A549 (cell line): ENCODE data around the gene HSPBP1. TPM values are rescaled to one million over a fixed set of nuclear protein-coding genes. Genes with fewer than 3 reads are reported as not detected.

Source experiments
- ATAC-seq, 2 experiments: fragments of 200-7000 bp in 1 of 2; fragments of >200 bp in 1 of 2; cut with Nextera tagmentation in 1 of 2; cut with Tn5 transposase in 1 of 2; 3 replicates each; pipeline versions ENCODE4 v1.8.0 to v1.9.1; 2018 to 2020; ENCODE audit warnings: mild to moderate bottlenecking in 1 of 2, moderate library complexity in 1 of 2
- CTCF ChIA-PET: fragments of 300-600 bp; sonication (Branson Sonifier 250); formaldehyde crosslinking; extraction: SDS; loops from one replicate; lab custom pipeline; 2021; ENCODE audit warnings: antibody characterized with exemption, inconsistent platforms; lab: Yijun Ruan, JAX
- POLR2A ChIA-PET: fragments of 350-600 bp; formaldehyde crosslinking; extraction: SDS; loops from one replicate; lab custom pipeline; 2021; ENCODE audit warnings: antibody characterized with exemption, inconsistent platforms; lab: Yijun Ruan, JAX
- DNase-seq, 2 experiments: peaks; one replicate each; pipeline versions ENCODE4 v3.0.0 to v3.0.0-alpha.2; 2011 to 2016; ENCODE audit warnings: low read depth in 1 of 2, low spot score in 1 of 2
- FAIRE-seq: peaks from 2 replicates; lab custom pipeline; 2011; peaks lifted over from hg19 to GRCh38; lab: Jason Lieb, UNC
- H3K27ac ChIP-seq, 2 experiments: fragments of >200 bp; sonication (Bioruptor Twin); formaldehyde crosslinking; 3 replicates each; pipeline ENCODE4 v1.5.1; 2016 to 2017
- H3K4me1 ChIP-seq: fragments of >200 bp; sonication (Bioruptor Twin); formaldehyde crosslinking; 3 replicates; pipeline ENCODE4 v1.6.1; 2016
- H3K4me2 ChIP-seq: fragments of >200 bp; sonication (Bioruptor Twin); formaldehyde crosslinking; 3 replicates; pipeline ENCODE4 v1.6.1; 2016
- H3K4me3 ChIP-seq: fragments of >200 bp; sonication (Bioruptor Twin); formaldehyde crosslinking; 3 replicates; pipeline ENCODE4 v1.5.1; 2016
- H3K9me3 ChIP-seq: fragments of >200 bp; sonication (Bioruptor Twin); formaldehyde crosslinking; 3 replicates; pipeline ENCODE4 v1.6.1; 2016
- CHD4 ChIP-seq: fragments of 200-600 bp; sonication (generic); IDR thresholded peaks from 2 replicates; pipeline ENCODE4 v1.6.1; 2016; ENCODE audit warnings: antibody characterized with exemption, mild to moderate bottlenecking, borderline replicate concordance
- CTCF ChIP-seq: fragments of >200 bp; sonication (Bioruptor Twin); formaldehyde crosslinking; IDR thresholded peaks from 3 replicates; pipeline ENCODE4 v1.5.1; 2016
- EP300 ChIP-seq, 2 experiments: fragments of >200 bp; sonication (Bioruptor Twin); formaldehyde crosslinking; IDR thresholded peaks; 2 replicates in 1 of 2; 3 replicates in 1 of 2; pipeline ENCODE4 v1.6.1; 2016 to 2017
- FOXS1 ChIP-seq: fragments of 250-450 bp; sonication (Bioruptor Pico); IDR thresholded peaks from 2 replicates; pipeline ENCODE4 v1.5.0; 2020; ENCODE audit warnings: mild to moderate bottlenecking, moderate library complexity
- GATA3 ChIP-seq: IDR thresholded peaks from 2 replicates; pipeline ENCODE4 v1.6.1; 2012; ENCODE audit warnings: borderline replicate concordance
- JUN ChIP-seq, 2 experiments: fragments of >200 bp; sonication (Bioruptor Twin); formaldehyde crosslinking; IDR thresholded peaks; 2 replicates in 1 of 2; 3 replicates in 1 of 2; pipeline ENCODE4 v1.6.1; 2016 to 2017
- MAFK ChIP-seq: fragments of 450-650 bp; IDR thresholded peaks from 2 replicates; pipeline ENCODE4 v1.6.1; 2014; ENCODE audit not compliant: partially characterized antibody
- MAZ ChIP-seq: fragments of 150-350 bp; IDR thresholded peaks from 2 replicates; pipeline ENCODE4 v1.6.1; 2014; ENCODE audit warnings: antibody characterized with exemption, low read depth, low read length, borderline replicate concordance
- NR3C1 ChIP-seq: fragments of >200 bp; sonication (Bioruptor Twin); formaldehyde crosslinking; IDR thresholded peaks from 3 replicates; pipeline ENCODE4 v1.6.1; 2017
- PHF8 ChIP-seq: fragments of 200-600 bp; sonication (generic); IDR thresholded peaks from 2 replicates; pipeline ENCODE4 v1.6.1; 2016; ENCODE audit warnings: low read depth, mild to moderate bottlenecking, antibody characterized with exemption, moderate library complexity, borderline replicate concordance
- RAD21 ChIP-seq, 2 experiments: fragments of >200 bp in 1 of 2; sonication (Bioruptor Twin) in 1 of 2; formaldehyde crosslinking in 1 of 2; IDR thresholded peaks in 1 of 2; conservative IDR thresholded peaks in 1 of 2; 2 replicates in 1 of 2; 3 replicates in 1 of 2; pipeline ENCODE4 v1.6.1; 2012 to 2018; ENCODE audit warnings: inconsistent platforms in 1 of 2
- RCOR1 ChIP-seq: fragments of 150-350 bp; IDR thresholded peaks from 2 replicates; pipeline ENCODE4 v1.6.1; 2014; ENCODE audit warnings: antibody characterized with exemption, low read length, low read depth
- RNF2 ChIP-seq: fragments of 200-600 bp; sonication (generic); IDR thresholded peaks from 2 replicates; pipeline ENCODE4 v1.6.1; 2016; ENCODE audit warnings: low read depth, mild to moderate bottlenecking, antibody characterized with exemption, moderate library complexity, borderline replicate concordance
- SMC3 ChIP-seq: fragments of >200 bp; sonication (Bioruptor Twin); formaldehyde crosslinking; IDR thresholded peaks from 3 replicates; pipeline ENCODE4 v1.6.1; 2018; ENCODE audit warnings: inconsistent platforms
- ZC3H11A ChIP-seq: fragments of 450-650 bp; IDR thresholded peaks from 2 replicates; pipeline ENCODE4 v1.6.1; 2014; ENCODE audit warnings: antibody characterized with exemption, mild to moderate bottlenecking
- ZFP36 ChIP-seq: fragments of 450-650 bp; IDR thresholded peaks from 2 replicates; pipeline ENCODE4 v1.6.1; 2014; ENCODE audit warnings: borderline replicate concordance; ENCODE audit not compliant: partially characterized antibody
- ZNF302 ChIP-seq: fragments of 250-450 bp; sonication (Bioruptor Pico); IDR thresholded peaks from 2 replicates; pipeline ENCODE4 v1.9.0; 2021; ENCODE audit warnings: inconsistent platforms, mild to moderate bottlenecking, moderate library complexity
- WGBS: methylation state at CpG from one replicate; pipeline ENCODE4 v1.1.6; 2017; ENCODE audit errors: missing lambda C conversion rate; 5-methylcytosine and 5-hydroxymethylcytosine counted together
- polyA plus RNA-seq, 4 experiments: library from polyadenylated mRNA; depleted of rRNA in 3 of 4; stranded (reverse); fragments of >200 nt; fragmentation: RNase III in 1 of 4; extraction: RNeasy Plus Mini Kit Qiagen cat#74134 plus additional on column Dnase treatment in 1 of 4; gene quantifications; 2 replicates in 3 of 4; 3 replicates in 1 of 4; pipeline ENCODE4 v1.2.3, GENCODE V29; 2011 to 2017
- small RNA-seq, 6 experiments: library from RNA; depleted of rRNA; stranded (forward); fragments of <200 nt; gene quantifications; one replicate each; pipeline ENCODE3, GENCODE V24; 2012
- TF ChIP-seq, protein P1 (sequence below): fragments of 150-350 bp; IDR thresholded peaks from 2 replicates; pipeline ENCODE4 v1.6.1; 2014; ENCODE audit warnings: low read depth, mild to moderate bottlenecking, low read length

Gene HSPBP1
- polyA plus RNA-seq, 2 of the 4 experiments (the other 2 are of a cell fraction) = 52.1 to 121 TPM

DNA sequence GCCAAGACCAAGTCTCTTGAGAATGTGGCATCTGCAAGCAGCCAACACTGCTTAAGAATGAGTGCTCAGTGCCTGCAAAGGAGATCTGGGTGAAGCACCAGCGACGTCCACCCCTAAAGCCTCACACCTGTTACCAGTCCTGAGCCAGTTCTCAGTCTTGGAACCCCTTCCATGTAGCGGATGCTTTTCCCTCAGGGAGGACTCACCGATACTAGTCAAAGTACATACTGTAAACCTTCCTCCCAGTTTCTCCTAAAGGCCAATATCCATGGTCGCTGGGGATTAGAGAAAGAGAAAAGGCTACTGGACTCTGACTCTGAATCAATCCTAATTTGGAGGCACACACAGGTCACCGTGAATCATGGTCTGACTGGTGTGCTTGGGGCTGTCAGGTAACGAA lies 66.4 kb downstream of the HSPBP1 start:
- WGBS = 83% methylated on average over 7 of the region's 7 CpGs
- no peaks in the 10 kb centered on the region for H3K9me3 ChIP-seq
- no peak overlapping the region for H3K27ac ChIP-seq
- H3K4me2 ChIP-seq = no peak overlapping the region
- ChIA-PET POLR2A (interaction anchor here (1.2 kb wide), 1 partner anchor 46 kb away, joined by 3 read pairs; the partner anchor contains the start of gene PPP6R1), CTCF (interaction anchor here (0.8 to 1.5 kb wide), 3 partner anchors 46 to 88 kb away, joined by 3 to 6 read pairs (median 3); partner anchors contain the start of gene PPP6R1)
- no peak overlapping the region for H3K4me3 ChIP-seq
- FAIRE-seq (no peak), DNase-seq (no peak), ATAC-seq (no peak)
- H3K4me1 ChIP-seq = peaks cover 39% of the 10 kb centered on the region
- TF ChIP-seq NR3C1 = no peak
- TF ChIP-seq PHF8 = no peak
- no peak for TF ChIP-seq RNF2

- DNase-seq = peak; percentile 73 to 81
- H3K4me3 ChIP-seq = no peak overlapping the region
- WGBS = 48% methylated on average over 3 of the region's 3 CpGs
- TF ChIP-seq EP300 (IDR thresholded peaks at IDR 0.05) (no peak), MAZ (no peak), ZFP36 (no peak), SMC3 (peak; percentile 53; the same call in 2 of the 3 replicates), ZC3H11A (no peak), MAFK (no peak), CTCF (peak; percentile 36; the same call in 2 of the 3 replicates), RAD21 (conservative IDR thresholded peaks at IDR 0.05 in 1 of 2, IDR thresholded peaks at IDR 0.05 in 1 of 2) (peak; percentile 61 to 83), ZNF302 (CRISPR knock-in tag) (no peak), FOXS1 (no peak), RCOR1 (no peak), JUN (IDR thresholded peaks at IDR 0.05) (no peak), CHD4 (no peak), GATA3 (peak; percentile 43; the same call in 1 of the 2 replicates)
- TF ChIP-seq, protein P1, sequence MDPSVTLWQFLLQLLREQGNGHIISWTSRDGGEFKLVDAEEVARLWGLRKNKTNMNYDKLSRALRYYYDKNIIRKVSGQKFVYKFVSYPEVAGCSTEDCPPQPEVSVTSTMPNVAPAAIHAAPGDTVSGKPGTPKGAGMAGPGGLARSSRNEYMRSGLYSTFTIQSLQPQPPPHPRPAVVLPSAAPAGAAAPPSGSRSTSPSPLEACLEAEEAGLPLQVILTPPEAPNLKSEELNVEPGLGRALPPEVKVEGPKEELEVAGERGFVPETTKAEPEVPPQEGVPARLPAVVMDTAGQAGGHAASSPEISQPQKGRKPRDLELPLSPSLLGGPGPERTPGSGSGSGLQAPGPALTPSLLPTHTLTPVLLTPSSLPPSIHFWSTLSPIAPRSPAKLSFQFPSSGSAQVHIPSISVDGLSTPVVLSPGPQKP = no peak
- no peak overlapping the region for H3K27ac ChIP-seq
- H3K9me3 ChIP-seq = no peaks in the 10 kb centered on the region
- peak in 1 of 2 experiments; percentile 17; a peak in 3 of 6 replicates for ATAC-seq
- H3K4me2 ChIP-seq = no peak overlapping the region
- FAIRE-seq = no peak
- peaks cover 39% of the 10 kb centered on the region for H3K4me1 ChIP-seq
- POLR2A ChIA-PET = no interaction called here
- CTCF ChIA-PET = interaction anchor here (0.9 to 1.5 kb wide), 6 partner anchors 8 to 89 kb away, joined by 3 to 6 read pairs (median 3); no protein-coding TSS in a partner anchor
These were observed 67.5 kb downstream of the HSPBP1 start for GRCh38 chr19:55212447-55212846.

Small RNA genes lying within 50 kb of the gene (small RNA-seq; reads per million reads assigned to genes)
- gene MIR6802 = 0 reads per million in 6 experiments
- gene MIR6803 = 0 to 0.04 (median 0) reads per million in 6 experiments
- 0 reads per million in 6 experiments for gene MIR6804

Other genes starting within 250 kb of the HSPBP1 start
- gene GP6, start 241.8 kb downstream of the HSPBP1 start, polyA plus RNA-seq (2011; rRNA removed) = 0.08 and 0.17 TPM in 2 replicates
- gene GP6, start 241.8 kb downstream of the HSPBP1 start, polyA plus RNA-seq (2017; fragmentation: RNase III; extraction: RNeasy Plus Mini Kit Qiagen cat#74134 plus additional on column Dnase treatment) = 0.08 to 0.12 TPM in 2 of 3 replicates, not detected in the other
- gene RDH13, start 217.0 kb downstream of the HSPBP1 start, polyA plus RNA-seq (2011; rRNA removed) = 10.6 and 10.7 TPM in 2 replicates
- 11.3 to 13.0 TPM (median 12.8 TPM) in 3 replicates for gene RDH13, start 217.0 kb downstream of the HSPBP1 start, polyA plus RNA-seq (2017; fragmentation: RNase III; extraction: RNeasy Plus Mini Kit Qiagen cat#74134 plus additional on column Dnase treatment)
- 3.8 and 5.3 TPM in 2 replicates for gene EPS8L1, start 204.2 kb downstream of the HSPBP1 start, polyA plus RNA-seq (2011; rRNA removed)
- 3.5 to 3.8 TPM (median 3.7 TPM) in 3 replicates for gene EPS8L1, start 204.2 kb downstream of the HSPBP1 start, polyA plus RNA-seq (2017; fragmentation: RNase III; extraction: RNeasy Plus Mini Kit Qiagen cat#74134 plus additional on column Dnase treatment)
- 18.0 and 22.0 TPM in 2 replicates for gene PPP1R12C, start 162.5 kb downstream of the HSPBP1 start, polyA plus RNA-seq (2011; rRNA removed)
- gene PPP1R12C, start 162.5 kb downstream of the HSPBP1 start, polyA plus RNA-seq (2017; fragmentation: RNase III; extraction: RNeasy Plus Mini Kit Qiagen cat#74134 plus additional on column Dnase treatment) = 62.1 to 70.3 TPM (median 70.2 TPM) in 3 replicates
- gene TNNT1, start 130.9 kb downstream of the HSPBP1 start, polyA plus RNA-seq (2011; rRNA removed) = 73.0 and 140 TPM in 2 replicates
- gene TNNT1, start 130.9 kb downstream of the HSPBP1 start, polyA plus RNA-seq (2017; fragmentation: RNase III; extraction: RNeasy Plus Mini Kit Qiagen cat#74134 plus additional on column Dnase treatment) = 118 to 155 TPM (median 155 TPM) in 3 replicates
- gene TNNI3, start 122.4 kb downstream of the HSPBP1 start, polyA plus RNA-seq (2011; rRNA removed) = 4.0 and 7.8 TPM in 2 replicates
- gene TNNI3, start 122.4 kb downstream of the HSPBP1 start, polyA plus RNA-seq (2017; fragmentation: RNase III; extraction: RNeasy Plus Mini Kit Qiagen cat#74134 plus additional on column Dnase treatment) = 6.2 to 7.2 TPM (median 6.5 TPM) in 3 replicates
- 3.1 and 4.0 TPM in 2 replicates for gene DNAAF3, start 113.5 kb downstream of the HSPBP1 start, polyA plus RNA-seq (2011; rRNA removed)
- gene DNAAF3, start 113.5 kb downstream of the HSPBP1 start, polyA plus RNA-seq (2017; fragmentation: RNase III; extraction: RNeasy Plus Mini Kit Qiagen cat#74134 plus additional on column Dnase treatment) = 3.7 to 5.4 TPM (median 5.3 TPM) in 3 replicates
- 0.23 and 0.69 TPM in 2 replicates for gene SYT5, start 99.8 kb downstream of the HSPBP1 start, polyA plus RNA-seq (2011; rRNA removed)
- gene SYT5, start 99.8 kb downstream of the HSPBP1 start, polyA plus RNA-seq (2017; fragmentation: RNase III; extraction: RNeasy Plus Mini Kit Qiagen cat#74134 plus additional on column Dnase treatment) = 0.43 to 0.65 TPM (median 0.63 TPM) in 3 replicates
- gene PTPRH, start 70.6 kb downstream of the HSPBP1 start, polyA plus RNA-seq (2011; rRNA removed) = 4.2 and 5.4 TPM in 2 replicates
- 1.5 to 1.8 TPM (median 1.6 TPM) in 3 replicates for gene PTPRH, start 70.6 kb downstream of the HSPBP1 start, polyA plus RNA-seq (2017; fragmentation: RNase III; extraction: RNeasy Plus Mini Kit Qiagen cat#74134 plus additional on column Dnase treatment)
- gene TMEM86B, start 51.3 kb downstream of the HSPBP1 start, polyA plus RNA-seq (2011; rRNA removed) = 1.6 TPM in 2 replicates
- gene TMEM86B, start 51.3 kb downstream of the HSPBP1 start, polyA plus RNA-seq (2017; fragmentation: RNase III; extraction: RNeasy Plus Mini Kit Qiagen cat#74134 plus additional on column Dnase treatment) = 2.8 to 3.4 TPM (median 3.2 TPM) in 3 replicates
- gene PPP6R1, start 21.1 kb downstream of the HSPBP1 start, polyA plus RNA-seq (2011; rRNA removed) = 42.9 and 44.6 TPM in 2 replicates
- 72.9 to 78.0 TPM (median 76.2 TPM) in 3 replicates for gene PPP6R1, start 21.1 kb downstream of the HSPBP1 start, polyA plus RNA-seq (2017; fragmentation: RNase III; extraction: RNeasy Plus Mini Kit Qiagen cat#74134 plus additional on column Dnase treatment)
- 5.5 and 6.6 TPM in 2 replicates for gene BRSK1, start 3.9 kb upstream of the HSPBP1 start, polyA plus RNA-seq (2011; rRNA removed)
- gene BRSK1, start 3.9 kb upstream of the HSPBP1 start, polyA plus RNA-seq (2017; fragmentation: RNase III; extraction: RNeasy Plus Mini Kit Qiagen cat#74134 plus additional on column Dnase treatment) = 5.0 to 6.1 TPM (median 5.4 TPM) in 3 replicates
- gene TMEM150B, start 45.2 kb upstream of the HSPBP1 start, polyA plus RNA-seq (2011; rRNA removed) = 0.39 and 0.52 TPM in 2 replicates
- 0.26 to 0.45 TPM (median 0.26 TPM) in 3 replicates for gene TMEM150B, start 45.2 kb upstream of the HSPBP1 start, polyA plus RNA-seq (2017; fragmentation: RNase III; extraction: RNeasy Plus Mini Kit Qiagen cat#74134 plus additional on column Dnase treatment)
- 6.6 and 9.5 TPM in 2 replicates for gene KMT5C, start 59.8 kb upstream of the HSPBP1 start, polyA plus RNA-seq (2011; rRNA removed)
- gene KMT5C, start 59.8 kb upstream of the HSPBP1 start, polyA plus RNA-seq (2017; fragmentation: RNase III; extraction: RNeasy Plus Mini Kit Qiagen cat#74134 plus additional on column Dnase treatment) = 11.8 to 17.2 TPM (median 15.2 TPM) in 3 replicates
- 0.78 and 0.82 TPM in 2 replicates for gene COX6B2, start 74.6 kb upstream of the HSPBP1 start, polyA plus RNA-seq (2011; rRNA removed)
- 3.1 to 6.4 TPM (median 3.9 TPM) in 3 replicates for gene COX6B2, start 74.6 kb upstream of the HSPBP1 start, polyA plus RNA-seq (2017; fragmentation: RNase III; extraction: RNeasy Plus Mini Kit Qiagen cat#74134 plus additional on column Dnase treatment)
- not detected in 2 replicates for gene GARIN5B, start 83.2 kb upstream of the HSPBP1 start, polyA plus RNA-seq (2011; rRNA removed)
- 0.05 TPM in 3 replicates for gene GARIN5B, start 83.2 kb upstream of the HSPBP1 start, polyA plus RNA-seq (2017; fragmentation: RNase III; extraction: RNeasy Plus Mini Kit Qiagen cat#74134 plus additional on column Dnase treatment)
- 42.1 and 52.4 TPM in 2 replicates for gene IL11, start 90.4 kb upstream of the HSPBP1 start, polyA plus RNA-seq (2011; rRNA removed)
- gene IL11, start 90.4 kb upstream of the HSPBP1 start, polyA plus RNA-seq (2017; fragmentation: RNase III; extraction: RNeasy Plus Mini Kit Qiagen cat#74134 plus additional on column Dnase treatment) = 91.7 to 115 TPM (median 100.0 TPM) in 3 replicates
- 0.58 and 1.1 TPM in 2 replicates for gene TMEM190, start 96.7 kb upstream of the HSPBP1 start, polyA plus RNA-seq (2011; rRNA removed)
- 1.2 to 1.9 TPM (median 1.7 TPM) in 3 replicates for gene TMEM190, start 96.7 kb upstream of the HSPBP1 start, polyA plus RNA-seq (2017; fragmentation: RNase III; extraction: RNeasy Plus Mini Kit Qiagen cat#74134 plus additional on column Dnase treatment)
- 0.37 and 0.70 TPM in 2 replicates for gene TMEM238, start 104.2 kb upstream of the HSPBP1 start, polyA plus RNA-seq (2011; rRNA removed)
- gene TMEM238, start 104.2 kb upstream of the HSPBP1 start, polyA plus RNA-seq (2017; fragmentation: RNase III; extraction: RNeasy Plus Mini Kit Qiagen cat#74134 plus additional on column Dnase treatment) = 2.5 to 3.6 TPM (median 2.7 TPM) in 3 replicates
- gene RPL28, start 105.8 kb upstream of the HSPBP1 start, polyA plus RNA-seq (2011; rRNA removed) = 329 and 351 TPM in 2 replicates
- gene RPL28, start 105.8 kb upstream of the HSPBP1 start, polyA plus RNA-seq (2017; fragmentation: RNase III; extraction: RNeasy Plus Mini Kit Qiagen cat#74134 plus additional on column Dnase treatment) = 2,012 to 2,083 TPM (median 2,037 TPM) in 3 replicates
- 139 and 153 TPM in 2 replicates for gene UBE2S, start 127.7 kb upstream of the HSPBP1 start, polyA plus RNA-seq (2011; rRNA removed)
- 267 to 300 TPM (median 295 TPM) in 3 replicates for gene UBE2S, start 127.7 kb upstream of the HSPBP1 start, polyA plus RNA-seq (2017; fragmentation: RNase III; extraction: RNeasy Plus Mini Kit Qiagen cat#74134 plus additional on column Dnase treatment)
- 0.03 TPM in 1 of 2 replicates, not detected in the other for gene SHISA7, start 163.2 kb upstream of the HSPBP1 start, polyA plus RNA-seq (2011; rRNA removed)
- gene SHISA7, start 163.2 kb upstream of the HSPBP1 start, polyA plus RNA-seq (2017; fragmentation: RNase III; extraction: RNeasy Plus Mini Kit Qiagen cat#74134 plus additional on column Dnase treatment) = 0.01 TPM in 1 of 3 replicates, not detected in the others
- 45.3 and 51.5 TPM in 2 replicates for gene ISOC2, start 181.5 kb upstream of the HSPBP1 start, polyA plus RNA-seq (2011; rRNA removed)
- gene ISOC2, start 181.5 kb upstream of the HSPBP1 start, polyA plus RNA-seq (2017; fragmentation: RNase III; extraction: RNeasy Plus Mini Kit Qiagen cat#74134 plus additional on column Dnase treatment) = 52.7 to 57.8 TPM (median 54.1 TPM) in 3 replicates
- not detected in 2 replicates for gene C19orf85, start 184.6 kb upstream of the HSPBP1 start, polyA plus RNA-seq (2011; rRNA removed)
- not detected in 3 replicates for gene C19orf85, start 184.6 kb upstream of the HSPBP1 start, polyA plus RNA-seq (2017; fragmentation: RNase III; extraction: RNeasy Plus Mini Kit Qiagen cat#74134 plus additional on column Dnase treatment)
- 0.32 and 0.48 TPM in 2 replicates for gene ZNF628, start 196.5 kb upstream of the HSPBP1 start, polyA plus RNA-seq (2011; rRNA removed)
- gene ZNF628, start 196.5 kb upstream of the HSPBP1 start, polyA plus RNA-seq (2017; fragmentation: RNase III; extraction: RNeasy Plus Mini Kit Qiagen cat#74134 plus additional on column Dnase treatment) = 4.7 to 5.9 TPM (median 5.7 TPM) in 3 replicates
- 16.8 and 21.0 TPM in 2 replicates for gene NAT14, start 205.1 kb upstream of the HSPBP1 start, polyA plus RNA-seq (2011; rRNA removed)
- 46.5 to 57.4 TPM (median 50.3 TPM) in 3 replicates for gene NAT14, start 205.1 kb upstream of the HSPBP1 start, polyA plus RNA-seq (2017; fragmentation: RNase III; extraction: RNeasy Plus Mini Kit Qiagen cat#74134 plus additional on column Dnase treatment)
- 0.19 and 0.22 TPM in 2 replicates for gene SSC5D, start 208.3 kb upstream of the HSPBP1 start, polyA plus RNA-seq (2011; rRNA removed)
- 0.96 to 2.0 TPM (median 1.5 TPM) in 3 replicates for gene SSC5D, start 208.3 kb upstream of the HSPBP1 start, polyA plus RNA-seq (2017; fragmentation: RNase III; extraction: RNeasy Plus Mini Kit Qiagen cat#74134 plus additional on column Dnase treatment)